NCI-H748 treated with DMSO at 0.1 percent for 48 hours (cell line): Measurements from ENCODE around the gene ZBTB7B.

Source experiments
- DNase-seq: peaks from one replicate; lab custom pipeline; 2025; lab: John Stamatoyannopoulos, UW

The ZBTB7B gene

DNA sequence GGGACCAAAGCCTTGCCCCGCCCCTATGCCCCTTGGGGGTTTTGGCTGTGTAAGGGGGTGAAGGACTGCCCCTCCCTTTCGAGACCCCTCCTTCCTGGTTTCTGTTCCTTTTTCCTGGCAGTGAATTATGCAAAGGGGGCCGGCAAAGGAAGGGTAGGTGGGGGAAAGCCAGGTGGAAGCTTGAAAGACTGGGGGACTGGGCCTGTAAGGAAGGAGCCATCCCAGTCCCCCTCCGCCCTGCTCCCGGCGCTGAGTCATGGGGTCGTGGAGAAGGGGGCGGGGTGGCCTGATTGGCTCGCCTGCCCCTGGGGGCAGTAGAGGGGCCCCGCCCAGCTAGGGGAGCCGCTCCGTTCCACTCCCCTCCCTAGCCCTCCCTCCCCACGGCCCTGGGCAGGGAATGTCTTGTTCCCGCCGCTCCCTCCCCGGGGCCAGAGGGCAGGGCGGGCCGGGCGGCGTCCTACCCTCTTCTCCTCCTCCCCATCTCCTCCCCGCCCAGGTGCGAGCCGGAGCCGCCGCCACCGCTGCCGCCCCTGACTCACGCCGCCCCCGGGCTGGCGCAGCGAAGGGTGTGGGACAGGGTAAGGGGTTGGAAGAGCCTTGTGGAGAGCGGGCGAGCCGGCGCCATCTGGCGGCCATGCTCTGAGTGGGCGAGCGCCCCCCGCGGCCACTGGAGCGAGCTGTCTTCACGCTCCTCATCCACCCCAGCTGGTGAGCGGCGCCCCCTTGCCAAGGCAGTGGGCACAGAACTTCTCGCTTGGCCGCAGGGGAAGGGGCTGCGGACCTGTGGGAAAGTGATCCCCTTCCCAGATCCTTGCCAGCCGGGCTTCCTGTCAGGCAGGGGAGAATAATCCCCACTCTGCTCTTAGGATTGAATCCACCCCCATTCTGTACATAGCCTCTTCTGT lies 14.7 kb downstream of the ZBTB7B start:
- DNase-seq: peak; percentile 71

DNA sequence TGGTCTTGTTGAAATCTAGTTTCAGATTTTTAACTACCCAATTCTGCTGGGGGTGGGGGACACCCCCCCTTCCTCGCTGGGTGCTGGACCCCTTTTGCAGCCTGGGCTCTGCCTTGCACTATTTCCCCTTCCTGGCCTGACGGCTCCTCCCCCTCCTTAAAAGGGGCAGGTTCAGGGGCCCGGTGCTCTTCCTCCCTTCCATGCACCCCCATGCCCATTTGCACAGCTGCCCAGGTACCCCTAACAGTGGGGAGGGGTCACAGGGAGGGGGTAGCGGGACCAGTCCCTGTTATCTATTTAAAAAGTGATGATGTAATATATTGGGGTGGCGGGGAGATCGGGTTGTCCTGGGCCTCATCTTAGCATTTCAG lies 15.3 kb downstream of the ZBTB7B start:
- DNase-seq: no peak

DNA sequence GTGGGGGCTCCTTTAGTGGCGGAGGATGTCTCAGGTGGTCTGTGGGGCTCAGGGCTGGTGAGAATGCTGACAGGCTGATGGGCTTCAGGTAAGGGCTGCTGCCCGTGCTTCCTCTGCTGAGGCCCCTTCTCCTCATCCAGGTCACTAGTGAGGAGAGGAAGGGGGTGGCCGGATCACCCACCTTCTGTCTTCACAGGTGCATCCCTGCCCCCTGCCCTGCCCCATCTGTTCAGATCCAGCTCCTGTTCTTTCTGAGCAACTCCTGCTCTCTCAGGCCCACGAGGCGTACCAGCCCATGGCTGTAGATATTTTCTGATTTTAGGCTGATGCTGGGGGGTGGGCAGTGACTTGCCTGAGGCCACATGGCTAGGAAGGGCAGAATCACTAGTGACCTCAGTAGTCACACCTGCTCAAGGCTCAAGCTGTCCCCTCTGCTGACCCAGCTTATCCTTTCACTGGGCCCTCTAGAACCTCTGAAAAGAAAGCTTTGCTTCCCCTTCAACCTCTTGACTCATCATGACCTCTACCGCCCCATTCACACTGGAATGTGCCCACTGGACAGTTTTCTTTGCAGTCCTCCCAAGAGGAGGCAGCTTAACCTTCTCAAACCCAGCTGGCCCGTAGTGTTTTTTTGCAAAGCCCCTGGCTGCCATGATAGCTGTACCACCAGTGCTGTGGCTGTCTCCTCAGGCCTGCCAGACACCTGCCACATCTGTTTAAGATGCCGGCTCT lies 16.2 kb downstream of the ZBTB7B start:
- DNase-seq: no peak

DNA sequence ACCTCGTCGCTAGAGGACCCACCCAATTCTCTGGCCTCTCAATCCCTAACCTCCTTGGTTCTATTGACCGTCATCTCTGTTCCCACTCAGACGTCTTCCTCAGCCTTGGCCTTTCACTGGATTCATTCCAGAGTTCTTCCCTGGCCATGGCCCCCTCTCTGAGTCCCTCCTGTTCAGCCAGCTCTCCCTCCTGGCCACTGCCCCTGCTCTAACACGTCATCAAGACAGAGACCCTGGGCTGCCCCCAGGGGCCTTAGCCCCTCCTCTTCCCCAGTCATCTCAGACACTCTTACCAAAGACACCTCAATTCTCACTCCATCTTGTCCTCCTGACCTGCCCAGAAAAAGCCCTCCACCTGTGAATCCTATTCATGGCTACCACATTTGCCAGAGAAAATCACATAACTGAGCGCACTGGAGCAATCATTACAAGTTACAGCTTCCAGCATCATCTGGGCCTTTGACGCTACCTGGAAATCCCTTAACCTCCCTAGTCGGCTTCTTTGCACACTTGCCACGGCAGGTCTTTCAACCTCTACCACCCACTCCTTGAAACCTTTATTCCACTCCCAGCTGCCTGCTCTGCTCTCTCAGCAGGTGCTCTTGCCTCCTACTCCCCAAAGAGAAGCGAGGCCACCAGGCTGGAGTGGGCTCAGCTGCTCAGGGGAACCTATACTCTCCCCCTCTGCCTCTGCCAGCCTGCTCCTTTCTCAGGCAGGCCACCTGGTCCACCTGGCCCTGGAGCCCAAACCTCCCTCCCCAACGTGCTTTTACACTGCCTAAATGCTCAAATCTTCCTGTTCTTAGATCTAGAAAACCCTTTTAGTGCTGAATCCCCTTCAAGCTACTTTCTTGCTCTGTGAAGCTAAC lies 17.0 kb downstream of the ZBTB7B start:
- no peak for DNase-seq

DNA sequence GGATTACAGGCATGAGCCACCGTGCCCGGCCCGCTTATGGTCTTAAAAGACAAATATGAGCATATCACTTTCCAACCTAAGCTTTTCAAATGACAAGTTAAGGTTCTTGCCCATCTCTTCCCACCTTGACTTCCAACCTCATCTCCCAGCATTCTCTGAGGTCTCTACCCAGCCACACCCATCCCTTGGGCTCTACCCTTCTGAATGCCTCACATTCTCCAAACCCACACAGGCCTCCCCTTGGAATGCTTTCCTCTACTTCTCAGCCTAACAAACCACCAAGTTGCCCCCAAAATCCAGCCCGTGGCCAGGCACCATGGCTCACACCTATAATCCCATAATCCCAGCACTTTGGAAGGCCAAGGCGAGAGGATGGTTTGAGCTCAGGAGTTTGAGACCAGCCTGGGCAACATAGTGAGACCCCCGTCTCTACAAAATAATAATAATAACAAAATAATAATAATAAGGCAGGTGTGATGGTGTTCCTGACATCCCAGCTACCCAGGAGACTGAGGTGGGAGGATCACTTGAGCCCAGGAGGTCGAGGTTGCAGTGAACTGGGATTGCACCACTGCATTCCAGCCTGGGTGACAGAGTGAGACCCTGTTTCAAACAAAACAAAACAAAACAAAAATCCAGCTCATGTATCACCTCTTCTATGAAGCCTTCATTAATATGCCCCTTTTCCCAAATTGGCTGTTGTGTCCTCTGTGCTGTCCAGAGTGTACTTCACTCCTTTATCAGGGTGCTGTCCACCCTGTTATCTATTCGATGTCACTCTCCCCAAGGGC lies 19.7 kb downstream of the ZBTB7B start:
- no peak for DNase-seq

DNA sequence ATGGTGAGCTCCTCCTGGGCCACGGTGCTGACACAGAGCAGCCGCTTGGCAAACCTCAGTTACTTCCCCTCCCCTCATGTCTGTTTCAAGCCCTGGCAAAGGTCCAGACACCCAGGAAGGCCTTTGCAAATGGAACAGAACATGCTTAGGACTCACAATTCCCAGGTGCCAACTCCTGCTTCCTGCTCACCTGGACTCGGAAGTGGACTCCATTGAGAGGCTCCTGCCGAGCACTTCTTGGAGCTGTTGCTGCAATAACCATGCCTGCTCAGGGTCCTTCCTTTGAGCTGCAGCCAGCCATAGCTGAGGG lies 20.3 kb downstream of the ZBTB7B start:
- no peak for DNase-seq

DNA sequence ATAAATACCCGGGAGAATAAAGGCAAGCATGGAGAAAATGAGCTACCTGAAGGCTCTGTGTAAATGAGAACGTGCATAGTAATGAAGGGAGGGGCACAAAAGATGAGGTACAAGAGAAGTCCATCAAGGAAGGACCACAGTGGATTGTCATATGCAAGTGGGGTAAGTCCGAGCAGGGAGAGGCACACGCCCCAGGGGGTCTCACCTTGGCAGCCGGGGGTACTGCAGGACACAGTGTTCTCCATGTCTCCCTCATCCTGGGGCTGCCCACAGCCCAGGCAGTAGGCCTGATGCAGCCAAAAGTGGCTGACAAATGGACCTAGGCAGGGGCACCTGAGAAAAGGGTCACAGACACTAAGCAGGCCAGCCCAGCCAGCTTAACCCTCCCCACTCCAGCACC lies 21.0 kb downstream of the ZBTB7B start:
- no peak for DNase-seq

DNA sequence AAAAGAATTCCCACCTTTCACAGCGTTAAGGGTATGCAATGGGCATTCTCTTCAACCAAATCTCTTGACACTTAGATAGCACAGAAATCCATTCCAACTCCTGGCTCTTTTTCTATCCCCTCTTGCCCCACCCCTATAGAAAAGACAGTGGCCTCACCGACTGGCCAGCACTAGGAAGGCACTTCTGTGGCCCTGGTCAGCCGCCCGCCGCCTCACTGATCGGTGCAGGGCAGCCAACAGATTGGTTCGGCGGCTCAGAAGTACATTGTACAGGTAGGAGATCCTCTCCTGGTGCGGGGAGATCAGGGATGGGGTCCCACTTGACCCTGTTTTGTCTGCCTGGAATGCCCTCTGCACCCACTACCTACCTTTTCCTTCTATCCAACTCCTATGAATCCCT lies 21.7 kb downstream of the ZBTB7B start:
- DNase-seq: no peak

DNA sequence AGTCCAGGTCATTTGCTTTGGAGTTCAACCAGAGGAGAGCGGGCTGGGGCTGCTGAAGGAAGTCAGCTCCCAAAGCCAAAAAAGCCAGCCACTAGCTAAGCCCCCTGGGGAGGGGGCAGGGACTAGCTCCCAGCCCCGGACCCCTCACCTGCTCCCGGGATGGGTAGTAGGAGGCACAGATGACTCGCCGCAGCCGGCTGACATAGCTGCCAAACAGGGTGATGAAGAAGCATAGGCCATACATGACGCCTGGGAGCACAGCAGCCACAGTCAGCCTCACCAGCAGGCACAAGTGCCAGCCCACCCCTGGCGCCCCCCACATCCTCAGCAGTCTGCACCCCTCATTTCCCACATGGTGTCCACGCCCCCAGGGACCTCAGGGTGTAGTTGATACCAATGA lies 23.6 kb downstream of the ZBTB7B start:
- DNase-seq: no peak

DNA sequence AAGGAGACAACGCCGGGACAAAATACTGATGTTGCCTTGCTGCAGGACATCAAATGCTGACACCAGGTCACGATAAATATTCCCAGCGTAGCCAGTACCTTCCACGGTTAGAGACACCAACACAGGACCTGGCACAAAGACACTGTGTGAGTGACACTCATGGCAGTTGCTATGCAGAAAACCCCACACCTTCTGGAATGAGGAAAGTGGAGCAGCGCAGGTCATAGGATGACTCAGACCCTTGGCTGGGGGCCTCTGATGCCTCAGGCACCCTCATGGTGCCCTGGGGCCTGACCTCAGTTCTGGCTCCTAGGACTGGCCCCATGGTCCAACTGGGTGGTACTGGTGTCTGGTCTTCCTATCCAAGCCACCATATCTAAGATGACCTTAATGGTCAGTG lies 24.0 kb downstream of the ZBTB7B start:
- DNase-seq: no peak

DNA sequence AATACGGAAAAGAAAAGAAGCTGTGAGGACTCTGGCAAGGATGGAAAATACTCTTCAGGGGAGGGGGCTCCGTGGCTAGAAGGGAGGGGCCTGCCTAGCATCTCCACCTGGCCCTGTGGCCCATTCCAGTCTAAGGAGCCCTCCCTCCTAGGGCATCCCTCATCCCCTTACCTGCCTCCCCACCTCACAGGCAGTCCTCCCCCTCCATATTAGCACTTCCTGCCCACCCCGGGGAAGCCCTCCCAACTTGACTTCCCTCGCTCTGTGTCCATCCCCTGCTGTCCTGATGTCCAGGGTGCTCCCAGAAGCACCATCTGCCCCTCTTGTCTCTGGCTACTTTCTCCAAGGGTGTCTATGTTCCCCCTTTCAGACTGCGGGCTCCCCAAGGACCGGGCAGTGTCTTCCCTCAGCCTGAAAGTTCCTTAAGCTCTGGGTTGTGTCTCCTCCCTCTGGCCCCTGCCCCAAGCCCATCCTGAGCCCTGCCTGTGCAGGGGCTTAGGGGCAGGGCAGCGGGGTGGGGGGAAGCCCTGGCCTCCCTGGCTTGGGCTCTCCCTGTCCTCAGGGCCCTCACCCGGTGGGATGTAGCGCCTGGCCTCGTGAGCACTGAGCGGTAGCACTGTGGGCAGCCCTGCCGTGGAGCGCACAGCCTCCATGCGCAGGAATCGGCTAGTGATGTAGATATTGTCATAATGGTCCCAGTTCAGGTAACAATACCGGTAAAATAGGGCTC lies 27.1 kb downstream of the ZBTB7B start:
- DNase-seq: no peak

DNA sequence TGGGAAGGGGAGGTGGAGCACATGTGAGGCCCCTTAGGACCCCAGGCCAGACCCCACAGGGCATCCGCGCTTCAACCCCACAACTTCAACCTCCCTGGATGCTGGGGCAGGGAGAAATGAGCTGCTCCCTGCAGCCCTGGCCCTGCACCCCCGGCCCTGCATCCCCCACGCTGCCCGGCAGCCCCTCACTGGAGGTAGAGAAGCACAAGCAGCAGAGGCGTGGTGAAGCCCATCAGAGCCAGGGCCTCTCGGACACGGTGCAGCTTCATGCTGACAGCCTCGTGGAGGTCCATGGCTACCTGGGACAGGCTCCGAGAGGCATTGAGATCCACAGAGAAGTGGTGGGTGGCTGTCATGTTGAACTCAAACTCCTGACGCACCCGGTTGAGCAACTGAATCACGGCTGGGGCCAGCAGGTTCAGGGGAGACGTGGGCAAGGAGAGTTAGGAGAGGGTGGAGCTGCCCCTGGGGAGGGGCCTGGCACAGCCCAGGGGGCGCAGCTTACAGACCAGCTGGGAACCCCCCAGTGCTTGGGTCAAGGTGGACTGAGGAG lies 27.7 kb downstream of the ZBTB7B start:
- no peak for DNase-seq

DNA sequence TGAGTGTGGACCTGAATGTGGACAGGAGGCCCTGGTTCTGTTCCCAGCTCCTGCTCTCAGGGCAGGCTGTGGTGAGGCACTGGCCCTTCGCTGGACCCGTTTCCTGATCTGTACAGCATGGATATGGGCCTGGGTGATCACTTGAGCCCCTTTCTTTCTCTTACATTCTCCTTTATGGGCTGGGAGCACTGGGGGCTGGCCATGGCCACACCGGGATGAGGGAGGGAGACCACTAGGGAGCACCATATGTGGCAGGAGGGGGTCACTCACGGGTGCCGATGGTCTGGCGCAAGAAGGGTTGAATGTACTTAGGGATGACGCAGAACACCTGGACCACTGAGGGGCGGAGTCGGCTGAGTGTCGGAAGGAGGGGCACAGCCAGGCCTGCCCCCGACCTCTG lies 28.3 kb downstream of the ZBTB7B start:
- no peak for DNase-seq

DNA sequence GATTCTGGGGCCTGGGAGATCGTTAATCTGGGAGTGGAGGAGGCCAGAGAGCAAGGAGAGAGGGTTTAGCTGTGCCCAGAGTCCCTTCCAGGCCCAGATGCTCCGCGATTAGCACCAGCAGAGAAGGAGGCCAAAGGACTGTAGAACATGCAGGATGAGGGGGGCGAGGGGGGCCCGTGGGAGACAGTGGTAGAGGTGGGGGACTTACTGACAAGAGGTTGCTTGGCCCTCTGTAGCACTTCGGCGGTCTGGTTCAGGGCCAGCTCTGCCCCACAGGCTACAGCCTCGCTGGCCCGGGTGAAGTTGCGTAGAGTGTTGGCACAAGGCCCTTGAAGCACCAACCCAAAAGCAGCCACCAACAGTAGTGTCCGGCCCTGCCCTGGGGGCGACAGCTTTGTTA lies 30.3 kb downstream of the ZBTB7B start:
- DNase-seq: no peak

DNA sequence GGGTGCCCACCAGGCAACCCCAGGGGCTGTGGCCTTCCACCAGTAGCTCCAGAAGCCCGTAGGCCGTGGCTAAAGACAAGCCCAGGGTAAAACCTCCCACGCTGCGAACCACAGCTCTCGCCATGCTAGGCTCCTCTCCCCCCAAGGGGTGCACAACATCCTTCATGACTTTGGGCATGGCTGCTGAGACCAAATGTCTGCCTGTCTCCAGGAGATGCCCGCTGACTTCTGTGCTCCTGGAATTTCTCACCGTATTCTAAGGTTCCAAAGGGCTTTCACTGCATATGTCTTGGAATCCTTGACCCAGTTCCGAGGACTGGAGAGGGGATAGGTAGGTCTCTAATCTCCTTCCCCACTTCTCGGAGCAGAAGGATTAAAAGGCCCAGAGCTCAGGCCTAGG lies 30.9 kb downstream of the ZBTB7B start, which contains the start of the genes DCST1 and DCST2:
DCST1 (plus strand) TSS at position 301 of the 400 bp plus-strand sequence. CDS start 213 bp downstream, outside the sequence.
DCST2 (minus strand) TSS at position 258 of the 400 bp plus-strand sequence; CDS start at position 178, 80 bp downstream.
- no peak for DNase-seq

DNA sequence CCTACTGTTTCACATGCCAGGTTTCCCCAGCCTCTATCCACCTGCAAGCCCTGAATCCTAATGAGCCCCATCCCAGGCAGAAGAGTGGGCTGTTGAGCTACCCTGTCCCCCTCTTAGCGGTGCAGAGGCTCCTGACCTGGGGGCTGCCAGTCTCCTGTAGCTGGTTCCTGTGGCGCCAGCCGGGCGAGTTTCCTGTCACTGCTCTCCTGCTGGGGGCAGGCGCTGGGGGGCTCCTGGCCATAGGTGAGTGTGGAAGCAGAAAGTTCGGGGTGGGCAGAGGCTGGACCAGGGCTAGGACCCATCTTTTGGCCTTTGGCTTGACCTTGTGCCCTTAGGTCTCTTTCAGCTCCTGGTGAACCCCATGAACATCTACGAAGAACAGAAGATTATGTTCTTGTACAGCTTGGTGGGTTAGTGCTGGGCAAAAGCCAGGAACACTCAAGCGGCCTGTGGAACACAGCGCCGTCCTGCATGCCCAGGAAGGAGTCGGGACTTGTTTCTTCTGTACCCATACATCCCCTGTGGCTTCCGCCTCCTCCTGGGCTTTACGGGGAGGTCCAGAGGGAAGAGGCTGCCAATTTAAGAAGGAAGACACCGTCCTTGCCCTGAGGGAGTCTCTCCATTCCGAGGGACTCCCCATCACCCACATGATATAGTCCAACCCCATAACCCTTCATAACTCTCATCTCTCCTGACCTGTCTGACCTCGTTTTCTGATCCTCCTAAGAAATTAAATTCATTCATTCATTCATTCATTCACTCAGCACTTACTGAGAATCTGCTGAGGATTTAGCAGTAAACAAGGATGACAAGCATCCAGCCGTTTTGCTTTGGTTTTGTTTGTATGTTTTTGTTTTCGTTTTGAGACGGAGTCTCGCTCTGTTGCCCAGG lies 32.0 kb downstream of the ZBTB7B start:
- DNase-seq: no peak

DNA sequence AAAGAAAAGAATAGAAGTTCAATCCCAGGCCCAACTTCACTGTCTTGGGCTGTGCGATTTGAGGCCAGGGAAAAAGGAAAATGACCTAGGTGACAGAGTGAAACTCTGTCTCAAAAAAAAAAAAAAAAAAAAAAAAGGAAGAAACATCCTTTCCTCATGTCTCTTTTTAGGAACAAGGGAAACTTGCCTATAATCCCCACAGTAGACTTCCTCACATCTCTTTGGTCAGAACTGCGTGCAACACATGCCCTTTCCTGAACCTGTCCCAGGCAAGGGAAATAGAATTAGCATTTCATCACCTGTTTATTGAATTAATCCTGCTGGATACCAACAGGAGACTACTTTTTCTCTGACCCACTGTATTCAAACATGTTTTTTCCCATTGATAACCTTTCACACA lies 33.3 kb downstream of the ZBTB7B start:
- DNase-seq: no peak

DNA sequence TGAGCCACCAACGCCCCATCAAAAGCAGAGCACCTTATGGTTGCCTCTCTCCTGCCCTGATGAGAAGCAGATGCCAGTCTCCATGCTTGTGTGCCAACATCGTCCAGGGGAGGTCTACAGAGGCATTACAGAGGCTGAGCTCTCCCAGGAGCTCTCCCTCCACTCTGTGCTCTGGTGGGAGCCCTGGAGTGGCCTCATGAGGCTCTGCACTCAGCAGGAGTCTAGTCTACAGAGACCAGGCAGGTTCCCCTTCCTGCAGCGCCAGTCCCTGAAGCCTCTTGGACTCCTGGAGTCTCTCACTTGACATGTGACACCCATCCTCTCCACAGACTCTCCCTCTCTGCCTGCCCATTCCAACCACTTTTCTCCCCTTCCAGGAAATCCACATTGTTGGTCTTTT lies 34.4 kb downstream of the ZBTB7B start:
- no peak for DNase-seq

DNA sequence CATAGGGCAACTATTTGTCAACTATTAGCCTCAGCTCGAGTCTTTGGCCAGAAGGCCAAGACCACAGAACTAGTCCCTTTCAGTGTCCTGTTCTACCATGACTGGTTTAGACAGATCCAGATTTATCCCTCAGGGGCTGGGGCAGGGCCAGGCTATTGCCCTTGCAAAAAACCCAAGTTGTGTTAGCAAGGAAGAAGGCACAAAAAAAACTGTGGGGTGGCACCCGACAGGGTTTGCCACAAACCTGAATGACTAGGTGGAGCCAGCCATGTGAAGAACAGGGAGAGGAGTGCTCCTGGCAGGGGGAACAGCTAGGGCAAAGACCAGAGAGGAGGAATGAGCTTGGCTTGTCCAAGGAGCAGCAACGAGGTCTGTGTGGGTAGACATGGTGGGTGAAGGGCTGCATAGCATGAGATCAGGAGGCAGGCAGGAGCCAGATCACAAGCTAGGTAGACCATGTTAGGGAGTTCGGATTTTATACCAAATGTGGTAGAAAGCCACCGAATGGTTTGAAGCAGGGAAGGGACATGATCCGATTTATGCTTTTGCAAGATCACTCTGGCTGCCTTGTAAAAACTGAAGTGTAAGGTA lies 35.3 kb downstream of the ZBTB7B start:
- no peak for DNase-seq
